GM20000 (cell line): ENCODE measurements around the gene SLU7.

Experiments used
- DNase-seq: peaks from one replicate; pipeline ENCODE4 v3.0.0; 2012; ENCODE audit warnings: low spot score
- TF ChIP-seq, protein P1 (sequence below): IDR thresholded peaks from 2 replicates; pipeline ENCODE4 v1.5.1; 2012; ENCODE audit warnings: mild to moderate bottlenecking, control low read depth; ENCODE audit errors: extremely low read depth, missing control alignments

Gene SLU7

DNA sequence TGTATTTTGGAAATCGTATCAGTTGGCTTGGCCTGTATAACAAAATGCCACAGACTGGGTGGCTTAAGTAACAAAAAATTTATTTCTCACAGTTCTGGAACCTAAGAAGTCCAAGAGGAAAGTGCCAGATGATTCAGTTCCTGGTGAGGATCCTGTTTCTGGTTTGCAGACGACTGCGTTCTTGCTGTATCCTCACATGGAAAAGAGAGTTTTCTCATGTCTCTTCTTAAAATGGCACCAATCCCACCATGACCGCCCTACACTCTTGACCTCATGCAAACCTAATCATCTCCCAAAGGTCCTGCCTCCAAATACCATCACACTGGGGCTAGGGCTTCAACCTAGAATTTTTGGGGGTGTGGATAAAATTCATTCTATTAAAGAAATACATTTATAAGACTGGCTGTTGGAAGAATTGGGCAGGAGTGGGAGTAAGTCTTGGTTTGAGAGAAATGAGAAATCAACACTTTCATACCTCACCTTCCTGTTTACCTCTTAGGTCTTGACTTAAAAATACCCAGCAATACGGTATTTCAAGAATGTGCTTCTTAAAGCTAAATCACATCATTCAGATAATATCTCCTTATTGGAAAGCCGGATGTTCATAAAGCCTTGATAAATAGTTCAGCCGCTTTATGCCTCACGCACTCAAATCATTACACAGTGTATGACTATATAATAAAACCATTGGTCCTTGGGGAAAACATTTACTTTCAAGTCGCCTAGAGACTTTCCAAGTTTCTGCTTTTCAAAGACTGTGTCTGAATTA lies 31.5 kb upstream of the SLU7 start:
- TF ChIP-seq, protein P1, sequence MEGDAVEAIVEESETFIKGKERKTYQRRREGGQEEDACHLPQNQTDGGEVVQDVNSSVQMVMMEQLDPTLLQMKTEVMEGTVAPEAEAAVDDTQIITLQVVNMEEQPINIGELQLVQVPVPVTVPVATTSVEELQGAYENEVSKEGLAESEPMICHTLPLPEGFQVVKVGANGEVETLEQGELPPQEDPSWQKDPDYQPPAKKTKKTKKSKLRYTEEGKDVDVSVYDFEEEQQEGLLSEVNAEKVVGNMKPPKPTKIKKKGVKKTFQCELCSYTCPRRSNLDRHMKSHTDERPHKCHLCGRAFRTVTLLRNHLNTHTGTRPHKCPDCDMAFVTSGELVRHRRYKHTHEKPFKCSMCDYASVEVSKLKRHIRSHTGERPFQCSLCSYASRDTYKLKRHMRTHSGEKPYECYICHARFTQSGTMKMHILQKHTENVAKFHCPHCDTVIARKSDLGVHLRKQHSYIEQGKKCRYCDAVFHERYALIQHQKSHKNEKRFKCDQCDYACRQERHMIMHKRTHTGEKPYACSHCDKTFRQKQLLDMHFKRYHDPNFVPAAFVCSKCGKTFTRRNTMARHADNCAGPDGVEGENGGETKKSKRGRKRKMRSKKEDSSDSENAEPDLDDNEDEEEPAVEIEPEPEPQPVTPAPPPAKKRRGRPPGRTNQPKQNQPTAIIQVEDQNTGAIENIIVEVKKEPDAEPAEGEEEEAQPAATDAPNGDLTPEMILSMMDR = no peak
- no peak for DNase-seq

DNA sequence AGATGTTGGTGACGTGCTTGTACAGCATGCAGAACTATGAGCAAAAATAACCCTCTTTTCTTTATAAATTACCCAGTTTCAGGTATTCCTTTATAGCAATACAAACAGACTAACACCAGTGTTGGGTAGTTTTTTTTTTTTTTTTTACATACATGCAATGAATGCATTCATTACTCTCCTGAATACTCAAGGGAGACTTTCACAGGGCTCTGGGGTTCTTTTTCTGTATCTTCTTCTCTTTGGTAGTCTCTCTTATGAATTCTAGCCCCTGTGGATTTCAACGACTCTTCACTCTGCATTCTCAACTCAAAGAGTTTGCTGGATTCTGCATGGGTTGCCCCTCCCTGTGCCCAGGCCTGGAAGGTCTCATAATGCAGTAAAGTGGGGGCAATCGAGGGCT lies 30.6 kb upstream of the SLU7 start:
- DNase-seq = no peak
- TF ChIP-seq, protein P1 = no peak

DNA sequence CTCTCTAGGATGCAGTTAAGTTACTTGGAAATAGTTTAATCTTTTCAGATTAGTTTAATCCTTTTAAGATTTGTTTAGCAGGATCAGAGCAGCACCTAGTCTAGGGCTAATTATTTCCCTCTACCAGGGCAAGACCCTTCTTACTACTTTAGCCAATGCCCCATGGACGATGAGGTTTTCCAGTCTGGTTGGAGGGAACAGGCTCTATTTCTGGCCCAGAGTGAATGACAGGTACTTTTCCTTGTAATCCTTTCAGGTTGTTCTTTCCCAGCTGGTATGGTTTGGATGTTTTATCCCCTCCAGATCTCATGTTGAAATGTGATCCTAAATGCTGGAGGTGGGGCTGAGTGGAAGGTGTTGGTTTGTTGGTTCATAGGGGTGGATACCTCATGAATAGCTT lies 30.0 kb upstream of the SLU7 start:
- no peak for DNase-seq
- TF ChIP-seq, protein P1 = no peak

DNA sequence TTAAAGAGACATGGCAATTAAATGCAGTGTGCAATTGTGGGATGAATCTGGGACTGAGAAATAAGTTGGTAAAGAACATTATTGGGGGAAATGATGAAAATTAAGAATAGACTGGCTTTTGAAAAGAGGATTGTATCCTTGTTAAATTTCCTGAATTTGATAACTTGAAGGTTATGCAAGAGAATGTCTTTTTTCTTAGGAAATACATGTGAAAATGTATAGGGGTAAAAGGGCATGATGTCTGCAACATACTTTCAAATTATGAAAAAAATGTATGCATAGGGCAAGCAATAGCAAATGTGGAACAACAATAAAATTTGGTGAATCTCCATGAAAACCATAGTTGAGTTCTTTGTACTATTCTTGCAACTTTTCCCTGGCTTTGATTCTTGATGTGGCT lies 26.9 kb upstream of the SLU7 start:
- TF ChIP-seq, protein P1 = no peak
- DNase-seq = no peak

DNA sequence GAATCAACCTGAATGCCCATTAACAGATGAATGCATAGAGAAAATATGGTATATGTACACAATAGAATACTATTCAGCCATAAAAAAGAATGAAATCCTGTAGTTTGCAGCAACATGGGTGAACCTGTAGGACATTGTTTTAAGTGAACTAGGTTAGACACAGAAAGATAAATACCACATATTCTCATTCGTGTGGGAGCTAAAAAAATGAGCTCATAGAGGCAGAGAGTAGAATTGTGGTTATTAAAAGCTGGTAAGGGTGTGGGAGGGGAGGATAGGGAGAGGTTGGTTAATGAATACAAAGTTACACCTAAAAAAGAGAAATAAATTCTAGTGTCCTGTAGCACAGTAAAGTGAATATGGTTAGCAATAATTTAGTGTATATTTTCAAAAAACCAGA lies 26.3 kb upstream of the SLU7 start:
- TF ChIP-seq, protein P1 = no peak
- no peak for DNase-seq

DNA sequence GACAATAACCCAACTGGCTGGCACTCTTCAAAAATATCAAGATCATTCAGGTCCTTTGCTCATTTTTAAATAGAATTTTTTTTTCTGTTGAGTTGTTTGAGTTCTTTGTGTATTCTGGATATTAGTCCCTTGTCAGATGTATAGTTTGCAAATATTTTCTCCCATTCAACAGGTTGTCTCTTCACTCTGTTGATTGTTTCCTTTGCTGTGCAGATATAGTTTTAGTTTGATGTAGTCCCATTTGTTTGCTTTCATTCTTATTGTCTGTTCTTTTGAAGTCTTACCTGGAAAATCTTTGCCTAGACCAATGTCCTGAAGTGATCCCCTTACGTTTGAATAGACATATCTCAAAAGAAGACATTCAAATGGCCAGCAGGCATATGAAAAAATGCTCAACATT lies 25.5 kb upstream of the SLU7 start:
- TF ChIP-seq, protein P1 = no peak

DNA sequence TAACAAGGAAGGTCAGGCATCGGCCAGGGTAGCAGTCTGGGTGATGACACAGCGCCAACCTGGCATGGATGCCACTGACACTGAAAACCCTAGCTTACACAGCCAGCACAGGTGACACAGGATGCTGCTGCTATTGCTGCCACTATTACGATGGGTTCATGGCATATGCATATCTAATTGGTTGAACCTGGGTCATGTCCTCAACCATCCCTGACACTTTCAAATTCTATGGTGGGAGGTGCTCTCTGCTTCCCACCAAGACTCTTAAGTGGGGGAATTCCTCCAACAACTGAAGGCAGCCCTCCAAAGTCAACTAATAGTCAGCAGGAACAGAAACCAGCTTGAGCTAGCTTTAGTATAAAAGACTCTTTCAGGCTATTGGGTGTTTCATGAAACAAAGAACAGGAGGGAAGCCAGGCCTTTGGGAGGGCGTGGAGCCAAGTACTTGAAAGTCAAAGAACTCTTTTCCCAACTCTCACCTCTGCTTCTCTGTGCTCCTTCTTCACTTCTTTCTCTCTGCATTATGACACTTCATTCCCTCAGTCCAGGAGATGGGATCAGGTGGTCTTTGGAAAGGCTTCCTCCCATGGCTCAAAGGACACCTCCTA lies 24.0 kb upstream of the SLU7 start:
- TF ChIP-seq, protein P1 = no peak
- DNase-seq = no peak

More for the DNA sequence above, 25.5 kb upstream of the SLU7 start:
- no peak for DNase-seq
